Activated CD8-positive, alpha-beta memory T cell treated with anti-CD3 and anti-CD28 coated beads for 1 hour (primary cell): ENCODE measurements around the gene XDH.

Experiments used
- DNase-seq, 2 donors: peaks; one replicate each; pipeline ENCODE4 v3.0.0-alpha.2; 2020; ENCODE audit warnings: low read depth in 1 of 2; ENCODE audit errors: extremely low read depth in 1 of 2

The XDH gene

GRCh38 chr2:31286961-31287550, 127.5 kb downstream of the XDH start:
- no peak for DNase-seq

- no peak for DNase-seq
Measured at GRCh38 chr2:31286230-31286629, 128.3 kb downstream of the XDH start.
